HS-27A (cell line): ENCODE measurements around the gene ZNF521.
"Not testable (repeated sequence)": the region's sequence is repeated elsewhere in the genome, so short reads cannot be mapped to it uniquely, and the experiment has no call there.

Experiments
- DNase-seq: peaks from one replicate; pipeline ENCODE4 v3.0.0-alpha.2; 2012; ENCODE audit warnings: low read depth, missing footprints

ZNF521 gene

GRCh38 chr18:25289001-25289631 is 62.9 kb downstream of the ZNF521 start:
- no peak for DNase-seq

GRCh38 chr18:25288340-25288938 is 63.5 kb downstream of the ZNF521 start:
- no peak for DNase-seq

- no peak for DNase-seq
Measured at GRCh38 chr18:25287106-25287505, 64.9 kb downstream of the ZNF521 start.

- DNase-seq = no peak
Measured at GRCh38 chr18:25284861-25285550, 67.0 kb downstream of the ZNF521 start.

- no peak for DNase-seq
Measured at GRCh38 chr18:25284281-25284680, 67.7 kb downstream of the ZNF521 start.

- DNase-seq = no peak
Measured at GRCh38 chr18:25283781-25284180, 68.2 kb downstream of the ZNF521 start.

- no peak for DNase-seq
Measured at GRCh38 chr18:25282896-25283703, 68.9 kb downstream of the ZNF521 start.

- DNase-seq = no peak
Measured at GRCh38 chr18:25282282-25282681, 69.7 kb downstream of the ZNF521 start.

- no peak for DNase-seq
Measured at GRCh38 chr18:25281556-25281955, 70.4 kb downstream of the ZNF521 start.

- no peak for DNase-seq
Measured at GRCh38 chr18:25279961-25280360, 72.0 kb downstream of the ZNF521 start.

- DNase-seq = no peak
Measured at GRCh38 chr18:25279556-25279955, 72.4 kb downstream of the ZNF521 start.

- DNase-seq = no peak
Measured at GRCh38 chr18:25279133-25279532, 72.8 kb downstream of the ZNF521 start.

GRCh38 chr18:25278394-25278793 is 73.6 kb downstream of the ZNF521 start:
- DNase-seq = no peak

GRCh38 chr18:25275412-25276001 is 76.5 kb downstream of the ZNF521 start:
- no peak for DNase-seq

- no peak for DNase-seq
Measured at GRCh38 chr18:25274926-25275325, 77.0 kb downstream of the ZNF521 start.

- DNase-seq = not testable (repeated sequence)
Measured at GRCh38 chr18:25266931-25267527, 84.9 kb downstream of the ZNF521 start.

GRCh38 chr18:25262920-25263319 is 89.0 kb downstream of the ZNF521 start:
- no peak for DNase-seq

- DNase-seq = no peak
Measured at GRCh38 chr18:25261768-25262167, 90.2 kb downstream of the ZNF521 start.

GRCh38 chr18:25256439-25256838 is 95.5 kb downstream of the ZNF521 start:
- no peak for DNase-seq

- no peak for DNase-seq
Measured at GRCh38 chr18:25253779-25254178, 98.2 kb downstream of the ZNF521 start.

- peak; percentile 51 for DNase-seq
Measured at GRCh38 chr18:25253136-25253535, 98.8 kb downstream of the ZNF521 start.

- no peak for DNase-seq
Measured at GRCh38 chr18:25251068-25251467, 100.9 kb downstream of the ZNF521 start.
